Measurements from ENCODE around the gene RNF225. TPM values are rescaled to one million over a fixed set of nuclear protein-coding genes. Genes with fewer than 3 reads are reported as not detected.
A peak's percentile ranks its signal among the peaks of the same experiment; 100 is the strongest.

Gene RNF225
- total and polyA plus RNA-seq, 10 of the 15 experiments (the other 5 are each of a cell fraction or from before 2014, with no cell fraction given) = 0.27 to 0.28 TPM; not detected in 8

DNA sequence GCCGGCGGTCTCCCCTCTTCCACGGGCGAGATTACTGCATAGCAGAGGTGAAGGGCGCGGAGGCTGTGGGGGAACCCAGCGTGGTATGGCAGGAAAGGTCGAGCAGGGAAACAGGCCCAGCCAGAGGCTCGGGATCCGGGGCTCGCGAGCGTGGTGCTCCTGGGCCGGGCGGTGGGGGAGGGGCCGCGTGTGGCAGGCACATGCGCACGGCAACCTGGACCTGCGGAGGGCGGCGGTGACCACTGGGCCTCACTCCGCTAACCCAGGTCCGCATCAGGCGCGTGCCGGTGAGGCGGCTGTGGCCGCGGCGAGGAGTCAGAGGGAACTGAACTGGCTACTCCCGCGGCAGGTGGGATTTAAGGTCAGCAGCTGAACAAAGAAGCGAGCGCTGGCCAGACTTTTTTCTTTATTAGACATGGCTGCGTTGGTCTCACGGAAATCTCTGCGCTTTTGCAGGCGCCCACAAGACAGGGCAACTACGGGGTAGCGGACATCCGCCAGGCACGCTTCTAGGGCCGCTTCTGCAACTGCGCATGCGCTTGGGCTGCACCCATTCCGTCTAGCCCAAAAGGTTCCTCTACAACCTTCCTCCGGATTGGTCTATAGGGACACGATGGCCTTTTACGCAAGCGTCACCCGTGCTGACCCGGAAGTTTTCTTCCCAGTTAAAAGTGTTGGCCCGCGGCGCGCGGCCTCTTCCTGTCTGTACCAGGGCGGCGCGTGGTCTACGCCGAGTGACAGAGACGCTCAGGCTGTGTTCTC is 8.7 kb upstream of the RNF225 start, which contains the start of gene RPS5 (continued):
- TF ChIP-seq, protein P1, sequence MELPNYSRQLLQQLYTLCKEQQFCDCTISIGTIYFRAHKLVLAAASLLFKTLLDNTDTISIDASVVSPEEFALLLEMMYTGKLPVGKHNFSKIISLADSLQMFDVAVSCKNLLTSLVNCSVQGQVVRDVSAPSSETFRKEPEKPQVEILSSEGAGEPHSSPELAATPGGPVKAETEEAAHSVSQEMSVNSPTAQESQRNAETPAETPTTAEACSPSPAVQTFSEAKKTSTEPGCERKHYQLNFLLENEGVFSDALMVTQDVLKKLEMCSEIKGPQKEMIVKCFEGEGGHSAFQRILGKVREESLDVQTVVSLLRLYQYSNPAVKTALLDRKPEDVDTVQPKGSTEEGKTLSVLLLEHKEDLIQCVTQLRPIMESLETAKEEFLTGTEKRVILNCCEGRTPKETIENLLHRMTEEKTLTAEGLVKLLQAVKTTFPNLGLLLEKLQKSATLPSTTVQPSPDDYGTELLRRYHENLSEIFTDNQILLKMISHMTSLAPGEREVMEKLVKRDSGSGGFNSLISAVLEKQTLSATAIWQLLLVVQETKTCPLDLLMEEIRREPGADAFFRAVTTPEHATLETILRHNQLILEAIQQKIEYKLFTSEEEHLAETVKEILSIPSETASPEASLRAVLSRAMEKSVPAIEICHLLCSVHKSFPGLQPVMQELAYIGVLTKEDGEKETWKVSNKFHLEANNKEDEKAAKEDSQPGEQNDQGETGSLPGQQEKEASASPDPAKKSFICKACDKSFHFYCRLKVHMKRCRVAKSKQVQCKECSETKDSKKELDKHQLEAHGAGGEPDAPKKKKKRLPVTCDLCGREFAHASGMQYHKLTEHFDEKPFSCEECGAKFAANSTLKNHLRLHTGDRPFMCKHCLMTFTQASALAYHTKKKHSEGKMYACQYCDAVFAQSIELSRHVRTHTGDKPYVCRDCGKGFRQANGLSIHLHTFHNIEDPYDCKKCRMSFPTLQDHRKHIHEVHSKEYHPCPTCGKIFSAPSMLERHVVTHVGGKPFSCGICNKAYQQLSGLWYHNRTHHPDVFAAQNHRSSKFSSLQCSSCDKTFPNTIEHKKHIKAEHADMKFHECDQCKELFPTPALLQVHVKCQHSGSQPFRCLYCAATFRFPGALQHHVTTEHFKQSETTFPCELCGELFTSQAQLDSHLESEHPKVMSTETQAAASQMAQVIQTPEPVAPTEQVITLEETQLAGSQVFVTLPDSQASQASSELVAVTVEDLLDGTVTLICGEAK (IDR thresholded peaks at IDR 0.05; ENCODE audit: borderline replicate concordance) = peak; percentile 96
- TF ChIP-seq TBL1XR1 (IDR thresholded peaks at IDR 0.05; ENCODE audit: low read depth, low read length) = no peak
- TF ChIP-seq ZBTB11 (CRISPR knock-in tag; IDR thresholded peaks at IDR 0.05) = peak; percentile 47; the same call in 1 of the 2 replicates
- TF ChIP-seq SIN3A (IDR thresholded peaks at IDR 0.05; ENCODE audit: low read depth, low read length) = no peak; the same call in 1 of the 2 replicates
- peak; percentile 62; the same call in 1 of the 2 replicates for TF ChIP-seq MTA3 (IDR thresholded peaks at IDR 0.05; ENCODE audit: borderline replicate concordance, low read length)
- TF ChIP-seq NRF1 (conservative IDR thresholded peaks at IDR 0.05; ENCODE audit: low read depth, low read length) = peak; percentile 66
- peak; percentile 91 for TF ChIP-seq POLR2A (IDR thresholded peaks at IDR 0.05; ENCODE audit: low read depth, low read length)
- TF ChIP-seq, protein P2, sequence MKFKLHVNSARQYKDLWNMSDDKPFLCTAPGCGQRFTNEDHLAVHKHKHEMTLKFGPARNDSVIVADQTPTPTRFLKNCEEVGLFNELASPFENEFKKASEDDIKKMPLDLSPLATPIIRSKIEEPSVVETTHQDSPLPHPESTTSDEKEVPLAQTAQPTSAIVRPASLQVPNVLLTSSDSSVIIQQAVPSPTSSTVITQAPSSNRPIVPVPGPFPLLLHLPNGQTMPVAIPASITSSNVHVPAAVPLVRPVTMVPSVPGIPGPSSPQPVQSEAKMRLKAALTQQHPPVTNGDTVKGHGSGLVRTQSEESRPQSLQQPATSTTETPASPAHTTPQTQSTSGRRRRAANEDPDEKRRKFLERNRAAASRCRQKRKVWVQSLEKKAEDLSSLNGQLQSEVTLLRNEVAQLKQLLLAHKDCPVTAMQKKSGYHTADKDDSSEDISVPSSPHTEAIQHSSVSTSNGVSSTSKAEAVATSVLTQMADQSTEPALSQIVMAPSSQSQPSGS (IDR thresholded peaks at IDR 0.05; ENCODE audit: low read length) = no peak
- TF ChIP-seq ZNF24 (IDR thresholded peaks at IDR 0.05) = no peak
- TF ChIP-seq BACH1 (IDR thresholded peaks at IDR 0.05; ENCODE audit: borderline replicate concordance) = peak; percentile 69; the same call in 1 of the 2 replicates
- peak; percentile 79 for TF ChIP-seq HCFC1 (IDR thresholded peaks at IDR 0.05; ENCODE audit: low read length)
- peak; percentile 97 for TF ChIP-seq GABPA (IDR thresholded peaks at IDR 0.05; ENCODE audit: low read depth)
- peak; percentile 9; the same call in 1 of the 2 replicates for TF ChIP-seq TCF12 (IDR thresholded peaks at IDR 0.05; ENCODE audit: low read depth, low read length)
- no peak for TF ChIP-seq EZH2 (IDR thresholded peaks at IDR 0.05; ENCODE audit: borderline replicate concordance, control insufficient read depth, low read depth, low read length)
- no peak; the same call in 1 of the 2 replicates for TF ChIP-seq RCOR1 (conservative IDR thresholded peaks at IDR 0.05; ENCODE audit: low read depth, low read length)
- TF ChIP-seq ZNF687 (IDR thresholded peaks at IDR 0.05) = peak; percentile 77; the same call in 1 of the 2 replicates
- peak; percentile 99 for TF ChIP-seq MXI1 (IDR thresholded peaks at IDR 0.05; ENCODE audit: low read depth, low read length)
